Karpas-422 (cell line): Measurements from ENCODE around the gene MCHR1. TPM values are rescaled to one million over a fixed set of nuclear protein-coding genes. Genes with fewer than 3 reads are reported as not detected.
A peak's percentile ranks its signal among the peaks of the same experiment; 100 is the strongest.

Source experiments
- DNase-seq: peaks from one replicate; pipeline ENCODE4 v3.0.0-alpha.2; 2015
- H2AFZ ChIP-seq: fragments of 200-600 bp; sonication (generic); 2 replicates; pipeline ENCODE4 v1.6.1; 2014; ENCODE audit warnings: antibody characterized with exemption, low read length, mixed read lengths
- H3K27ac ChIP-seq: fragments of 200-600 bp; sonication (generic); 2 replicates; pipeline ENCODE4 v1.5.1; 2014; ENCODE audit warnings: mild to moderate bottlenecking, low read length, moderate library complexity
- H3K27me3 ChIP-seq: fragments of 200-600 bp; sonication (generic); 2 replicates; pipeline ENCODE4 v1.6.1; 2014; ENCODE audit warnings: low read length, mixed read lengths
- H3K36me3 ChIP-seq: fragments of 200-600 bp; sonication (generic); 2 replicates; pipeline ENCODE4 v1.6.1; 2014; ENCODE audit warnings: low read length, mixed read lengths; ENCODE audit not compliant: insufficient read depth
- H3K4me1 ChIP-seq: fragments of 200-600 bp; sonication (generic); 2 replicates; pipeline ENCODE4 v1.6.1; 2014; ENCODE audit warnings: mild to moderate bottlenecking, low read length, mixed read lengths
- H3K4me2 ChIP-seq: fragments of 200-600 bp; sonication (generic); 2 replicates; pipeline ENCODE4 v1.6.1; 2014; ENCODE audit warnings: low read length, low read depth, mild to moderate bottlenecking; ENCODE audit not compliant: poor library complexity, severe bottlenecking
- H3K4me3 ChIP-seq: fragments of 200-600 bp; sonication (generic); 2 replicates; pipeline ENCODE4 v1.5.1; 2014; ENCODE audit warnings: mild to moderate bottlenecking, antibody characterized with exemption, low read length, mixed read lengths
- H3K79me2 ChIP-seq: fragments of 200-600 bp; sonication (generic); 2 replicates; pipeline ENCODE4 v1.6.1; 2014; ENCODE audit warnings: mild to moderate bottlenecking, low read length, mixed read lengths
- H3K9ac ChIP-seq: fragments of 200-600 bp; sonication (generic); 2 replicates; pipeline ENCODE4 v1.6.0; 2014; ENCODE audit warnings: low read length
- H3K9me2 ChIP-seq: fragments of 200-600 bp; sonication (generic), shearing (Covaris generic); replicated peaks from 2 replicates; pipeline ENCODE4 v1.6.0; 2014; ENCODE audit warnings: mild to moderate bottlenecking, low read length, moderate library complexity; ENCODE audit not compliant: insufficient read depth
- H3K9me3 ChIP-seq: fragments of 300-700, 200-600 bp; sonication (generic); 2 replicates; pipeline ENCODE4 v1.6.1; 2014; ENCODE audit warnings: low read length, mixed read lengths
- H4K20me1 ChIP-seq: fragments of 200-600 bp; sonication (generic); 2 replicates; pipeline ENCODE4 v1.6.1; 2014; ENCODE audit warnings: mild to moderate bottlenecking, antibody characterized with exemption, low read length, low read depth; ENCODE audit not compliant: insufficient read depth
- total RNA-seq: library from RNA; depleted of rRNA; stranded (reverse); fragments of >200 nt; shearing (Covaris generic); gene quantifications from 2 replicates; pipeline ENCODE4 v1.2.3, GENCODE V29; 2014; ENCODE audit warnings: low replicate concordance; rRNA removed

Gene MCHR1
- total RNA-seq = not detected in 2 replicates

GRCh38 chr22:40679249-40679963 is at the start of gene MCHR1:
TSS of gene MCHR1 (plus strand) at chr22:40679484. CDS start at chr22:40679653, 169 bp downstream.
- Histone ChIP-seq H3K27ac (no peak within 1 kb of the TSS), H3K36me3 (no peaks in the 10 kb centered on the region), H3K79me2 (no peaks in the 10 kb centered on the region), H4K20me1 (no peaks in the 10 kb centered on the region), H3K4me2 (no peak within 1 kb of the TSS), H3K9me2 (no peaks in the 10 kb centered on the region), H3K4me3 (no peak within 1 kb of the TSS), H3K9ac (no peak within 1 kb of the TSS), H2AFZ (no peak within 1 kb of the TSS), H3K27me3 (no peaks in the 10 kb centered on the region), H3K9me3 (no peaks in the 10 kb centered on the region), H3K4me1 (peaks cover 10% of the 10 kb centered on the region)
- DNase-seq = no peak

GRCh38 chr22:40631925-40632324 is 47.4 kb upstream of the MCHR1 start:
- Histone ChIP-seq H3K9ac (no peak overlapping the region), H3K9me3 (no peaks in the 10 kb centered on the region), H3K4me1 (peaks cover 31% of the 10 kb centered on the region), H3K27ac (no peak overlapping the region), H3K79me2 (peaks cover 94% of the 10 kb centered on the region), H4K20me1 (peaks cover 63% of the 10 kb centered on the region), H2AFZ (no peak overlapping the region), H3K27me3 (no peaks in the 10 kb centered on the region), H3K9me2 (no peaks in the 10 kb centered on the region), H3K36me3 (0 out of 2 replicates have a peak, but pooled peaks cover 4% of the 10 kb centered on the region), H3K4me3 (no peak overlapping the region), H3K4me2 (no peak overlapping the region)
- no peak for DNase-seq

- no peaks in the 10 kb centered on the region for H3K9me3 ChIP-seq
- no peaks in the 10 kb centered on the region for H3K27me3 ChIP-seq
- H3K4me2 ChIP-seq = no peak overlapping the region
- no peak overlapping the region for H3K27ac ChIP-seq
- H3K4me1 ChIP-seq = peaks cover 34% of the 10 kb centered on the region
- DNase-seq = no peak
- H4K20me1 ChIP-seq = peaks cover 57% of the 10 kb centered on the region
- H3K9me2 ChIP-seq = no peaks in the 10 kb centered on the region
- H3K4me3 ChIP-seq = no peak overlapping the region
- no peak overlapping the region for H3K9ac ChIP-seq
- peaks cover 83% of the 10 kb centered on the region for H3K79me2 ChIP-seq
- 0 out of 2 replicates have a peak, but pooled peaks cover 4% of the 10 kb centered on the region for H3K36me3 ChIP-seq
- H2AFZ ChIP-seq = no peak overlapping the region
Measured at GRCh38 chr22:40633036-40633435, 46.2 kb upstream of the MCHR1 start.

GRCh38 chr22:40634119-40634903 is 45.0 kb upstream of the MCHR1 start:
- Histone ChIP-seq H3K4me1 (peaks cover 25% of the 10 kb centered on the region), H2AFZ (no peak overlapping the region), H3K79me2 (peaks cover 71% of the 10 kb centered on the region), H3K27me3 (no peaks in the 10 kb centered on the region), H3K36me3 (0 out of 2 replicates have a peak, but pooled peaks cover 4% of the 10 kb centered on the region), H3K9me2 (no peaks in the 10 kb centered on the region), H3K27ac (0 out of 2 replicates have a peak overlapping the region, but pooled peaks have one; percentile 4), H4K20me1 (peaks cover 51% of the 10 kb centered on the region), H3K9ac (peak overlapping the region; percentile 83), H3K9me3 (no peaks in the 10 kb centered on the region), H3K4me2 (peak overlapping the region; percentile 87), H3K4me3 (peak overlapping the region; percentile 74)
- no peak for DNase-seq

- H3K79me2 ChIP-seq = peaks cover 61% of the 10 kb centered on the region
- no peaks in the 10 kb centered on the region for H3K9me2 ChIP-seq
- DNase-seq = peak; percentile 54
- peaks cover 23% of the 10 kb centered on the region for H3K4me1 ChIP-seq
- H4K20me1 ChIP-seq = peaks cover 51% of the 10 kb centered on the region
- H3K36me3 ChIP-seq = 0 out of 2 replicates have a peak, but pooled peaks cover 4% of the 10 kb centered on the region
- H2AFZ ChIP-seq = no peak overlapping the region
- no peaks in the 10 kb centered on the region for H3K9me3 ChIP-seq
- no peaks in the 10 kb centered on the region for H3K27me3 ChIP-seq
- H3K4me2 ChIP-seq = peak overlapping the region; percentile 87
- peak overlapping the region; percentile 83 for H3K9ac ChIP-seq
- 0 out of 2 replicates have a peak overlapping the region, but pooled peaks have one; percentile 4 for H3K27ac ChIP-seq
- peak overlapping the region; percentile 74 for H3K4me3 ChIP-seq
Measured at GRCh38 chr22:40635043-40635939, 44.0 kb upstream of the MCHR1 start.

- peaks cover 54% of the 10 kb centered on the region for H3K79me2 ChIP-seq
- H3K27ac ChIP-seq = no peak overlapping the region
Measured at GRCh38 chr22:40635940-40636379, 43.3 kb upstream of the MCHR1 start.

GRCh38 chr22:40636380-40637182 is 42.7 kb upstream of the MCHR1 start, which contains the start of gene MRTFA:
TSS of gene MRTFA (minus strand) at chr22:40636719.
- H3K4me2 ChIP-seq = peak within 1 kb of the TSS; percentile 98
- peak within 1 kb of the TSS; percentile 87 for H3K9ac ChIP-seq
- peak; percentile 100 for DNase-seq
- H4K20me1 ChIP-seq = peaks cover 42% of the 10 kb centered on the region
- 0 out of 2 replicates have a peak, but pooled peaks cover 4% of the 10 kb centered on the region for H3K36me3 ChIP-seq
- H3K9me2 ChIP-seq = no peaks in the 10 kb centered on the region
- H3K27me3 ChIP-seq = no peaks in the 10 kb centered on the region
- H3K4me1 ChIP-seq = peaks cover 23% of the 10 kb centered on the region
- H3K79me2 ChIP-seq = peaks cover 48% of the 10 kb centered on the region
- H3K27ac ChIP-seq = no peak within 1 kb of the TSS
- peak within 1 kb of the TSS; percentile 93 for H3K4me3 ChIP-seq
- no peaks in the 10 kb centered on the region for H3K9me3 ChIP-seq
- H2AFZ ChIP-seq = peak within 1 kb of the TSS; percentile 99

More at GRCh38 chr22:40635940-40636379, 43.3 kb upstream of the MCHR1 start:
- H3K9me3 ChIP-seq = no peaks in the 10 kb centered on the region
- no peaks in the 10 kb centered on the region for H3K9me2 ChIP-seq
- DNase-seq = peak; percentile 57
- H3K27me3 ChIP-seq = no peaks in the 10 kb centered on the region
- H2AFZ ChIP-seq = no peak overlapping the region
- H3K4me3 ChIP-seq = peak overlapping the region; percentile 74
- peak overlapping the region; percentile 87 for H3K4me2 ChIP-seq
- peaks cover 23% of the 10 kb centered on the region for H3K4me1 ChIP-seq
- H4K20me1 ChIP-seq = peaks cover 48% of the 10 kb centered on the region
- peak overlapping the region; percentile 83 for H3K9ac ChIP-seq
- H3K36me3 ChIP-seq = 0 out of 2 replicates have a peak, but pooled peaks cover 4% of the 10 kb centered on the region
